Brain microvascular endothelial cell (primary cell): ENCODE data around the gene PNPO.

Source experiments
- DNase-seq: peaks from one replicate; pipeline ENCODE4 v3.0.0-alpha.2; 2020
- H3K27ac ChIP-seq: fragments of 250-450 bp; sonication (Bioruptor Pico); 2 replicates; pipeline ENCODE4 v1.5.1; 2020; ENCODE audit warnings: mild to moderate bottlenecking, moderate library complexity
- H3K27me3 ChIP-seq: fragments of 250-450 bp; sonication (Bioruptor Pico); replicated peaks from 2 replicates; pipeline ENCODE4 v1.5.1; 2020; ENCODE audit warnings: mild to moderate bottlenecking
- H3K36me3 ChIP-seq: fragments of 250-450 bp; sonication (Bioruptor Pico); replicated peaks from 2 replicates; pipeline ENCODE4 v1.5.1; 2020; ENCODE audit warnings: mild to moderate bottlenecking
- H3K4me3 ChIP-seq: 2 replicates; pipeline ENCODE4 v1.5.1; 2011; ENCODE audit warnings: low read depth, mild to moderate bottlenecking, control low read depth, low read length, moderate library complexity
- CTCF ChIP-seq: IDR thresholded peaks from 2 replicates; pipeline ENCODE4 v1.5.1; 2011; ENCODE audit warnings: low read depth, mild to moderate bottlenecking, moderate library complexity, low read length, control low read depth, inconsistent platforms; ENCODE audit errors: missing control alignments
- in situ Hi-C: cut with HindIII; loops from 2 replicates; pipeline ENCODE4 v1.10.0; 2017; ENCODE audit warnings: low sequenced_read_pairs, low pct_ligation_motif_present

Gene PNPO

DNA sequence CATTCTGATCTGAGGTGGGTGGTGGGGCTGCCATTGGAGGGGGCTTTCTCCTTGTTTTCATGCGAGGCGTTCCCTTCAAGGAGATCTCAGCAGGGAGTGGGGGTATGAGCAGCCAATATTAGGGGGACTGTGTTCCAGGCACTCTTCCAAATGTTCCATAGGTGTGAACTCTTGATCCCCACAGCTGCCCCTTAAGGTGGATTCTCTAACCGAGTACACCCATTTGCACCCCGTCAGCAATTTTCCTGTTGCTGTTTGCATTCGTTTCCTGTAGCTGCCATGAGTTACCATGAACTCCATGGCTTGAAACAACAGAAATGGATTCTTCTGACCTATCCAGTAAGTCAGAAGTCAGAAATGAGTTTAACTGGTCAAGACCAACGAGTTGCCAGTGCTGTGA, 20.0 kb downstream of the PNPO start:
- no peak for TF ChIP-seq CTCF
- Histone ChIP-seq H3K36me3 (no peaks in the 10 kb centered on the region), H3K4me3 (no peak overlapping the region), H3K27me3 (peaks cover 3% of the 10 kb centered on the region), H3K27ac (no peak overlapping the region)
- in situ Hi-C loops, result no loop called here
- DNase-seq, result no peak

- Histone ChIP-seq H3K27me3 (peaks cover 3% of the 10 kb centered on the region), H3K4me3 (no peak overlapping the region), H3K27ac (no peak overlapping the region), H3K36me3 (no peaks in the 10 kb centered on the region)
- TF ChIP-seq CTCF, result no peak
- DNase-seq, result no peak
- in situ Hi-C loops, result no loop called here
These were observed 21.5 kb downstream of the PNPO start for GRCh38 chr17:47962901-47963300.

GRCh38 chr17:47964856-47965255, 23.5 kb downstream of the PNPO start:
- DNase-seq, result no peak
- in situ Hi-C loops, result no loop called here
- Histone ChIP-seq H3K27me3 (no peaks in the 10 kb centered on the region), H3K27ac (no peak overlapping the region), H3K36me3 (no peaks in the 10 kb centered on the region), H3K4me3 (no peak overlapping the region)
- no peak for TF ChIP-seq CTCF

DNA sequence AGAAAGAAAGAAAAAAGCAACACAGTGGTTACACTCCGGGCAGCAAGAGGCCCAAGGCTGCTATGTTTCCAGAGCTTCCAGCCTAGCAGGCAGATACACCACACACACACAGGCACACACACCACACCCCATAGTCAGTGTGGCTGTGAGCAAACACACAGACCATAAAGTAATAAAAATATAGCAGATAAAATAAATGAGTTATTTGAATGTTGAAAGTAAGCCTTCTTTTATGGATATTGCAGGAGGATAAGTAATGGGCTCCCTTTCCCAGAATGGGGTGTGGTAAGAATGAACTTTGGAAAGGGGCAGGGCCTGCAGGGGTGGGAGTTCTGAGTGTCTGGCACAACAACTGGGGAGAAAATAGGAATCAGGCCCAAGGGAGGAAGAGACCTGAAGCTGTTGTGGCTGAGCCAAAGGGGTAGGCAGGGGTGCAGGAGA, 24.7 kb downstream of the PNPO start:
- H3K27me3 ChIP-seq, result no peaks in the 10 kb centered on the region
- no peak for TF ChIP-seq CTCF
- H3K4me3 ChIP-seq, result no peak overlapping the region
- no peaks in the 10 kb centered on the region for H3K36me3 ChIP-seq
- H3K27ac ChIP-seq, result no peak overlapping the region
- in situ Hi-C loops, result no loop called here
- DNase-seq, result no peak

- H3K36me3 ChIP-seq, result no peaks in the 10 kb centered on the region
- no peak overlapping the region for H3K4me3 ChIP-seq
- H3K27ac ChIP-seq, result peak overlapping the region; percentile 71
- H3K27me3 ChIP-seq, result no peaks in the 10 kb centered on the region
- TF ChIP-seq CTCF, result no peak
- in situ Hi-C loops, result no loop called here
- DNase-seq, result peak; percentile 75
These were observed 26.4 kb downstream of the PNPO start for GRCh38 chr17:47967607-47968252.

GRCh38 chr17:47968836-47969235, 27.5 kb downstream of the PNPO start:
- in situ Hi-C loops, result no loop called here
- Histone ChIP-seq H3K4me3 (no peak overlapping the region), H3K27ac (no peak overlapping the region), H3K27me3 (no peaks in the 10 kb centered on the region), H3K36me3 (no peaks in the 10 kb centered on the region)
- no peak for DNase-seq
- TF ChIP-seq CTCF, result no peak
